ENCODE measurements around the gene ARID5B.

Gene ARID5B

DNA sequence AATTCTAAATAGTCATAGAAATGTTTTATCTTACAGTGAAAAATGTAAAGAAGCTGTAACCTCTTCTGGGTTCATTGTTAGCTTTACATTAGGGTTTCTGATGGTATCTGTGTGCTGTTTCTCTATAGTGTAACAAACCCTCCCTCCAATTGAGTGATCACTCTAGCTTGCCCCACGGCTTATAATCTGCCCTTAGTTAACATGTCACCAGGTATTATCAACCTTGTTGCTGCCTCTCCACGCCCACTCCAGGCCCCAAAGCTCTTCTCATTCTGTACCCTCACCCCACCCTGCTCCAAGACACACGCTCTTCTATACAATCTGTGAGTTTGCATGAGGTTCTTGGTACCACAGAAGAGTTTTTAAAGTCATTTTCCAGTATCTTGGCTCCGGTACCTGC, 139.4 kb downstream of the ARID5B start:
- no peak for DNase-seq (ENCODE audit: extremely low spot score, insufficient read length, low read depth)
- FAIRE-seq = no peak

DNA sequence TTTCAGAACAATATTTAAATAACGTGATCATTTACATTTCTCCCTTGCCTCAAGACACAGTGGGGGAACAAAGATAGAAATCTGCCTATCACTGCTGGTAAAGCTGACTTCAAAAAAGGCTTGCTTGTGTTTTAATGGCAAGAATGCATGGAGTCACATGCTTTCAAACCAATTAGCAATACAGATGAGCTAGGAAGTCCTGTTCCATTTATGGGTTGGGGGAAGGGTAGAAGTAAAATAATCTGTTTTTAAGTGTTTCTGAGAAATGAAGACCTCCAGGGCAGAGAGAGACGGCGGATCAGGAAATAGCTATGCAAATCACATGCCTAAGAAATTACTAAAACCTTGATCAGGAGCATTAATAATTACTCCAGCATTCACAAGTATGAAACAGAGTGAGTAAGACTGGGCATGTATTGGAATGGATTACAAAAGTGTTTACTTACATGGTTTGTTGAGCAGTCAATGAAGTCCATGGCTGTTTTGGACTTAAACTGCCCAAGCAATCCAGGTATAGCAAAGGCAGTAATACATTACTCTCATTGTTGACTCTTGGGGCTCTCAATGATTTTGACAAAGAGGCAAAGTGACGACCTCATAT, 142.0 kb downstream of the ARID5B start:
- FAIRE-seq = peak; percentile 33
- no peak for DNase-seq (ENCODE audit: extremely low spot score, insufficient read length, low read depth)

DNA sequence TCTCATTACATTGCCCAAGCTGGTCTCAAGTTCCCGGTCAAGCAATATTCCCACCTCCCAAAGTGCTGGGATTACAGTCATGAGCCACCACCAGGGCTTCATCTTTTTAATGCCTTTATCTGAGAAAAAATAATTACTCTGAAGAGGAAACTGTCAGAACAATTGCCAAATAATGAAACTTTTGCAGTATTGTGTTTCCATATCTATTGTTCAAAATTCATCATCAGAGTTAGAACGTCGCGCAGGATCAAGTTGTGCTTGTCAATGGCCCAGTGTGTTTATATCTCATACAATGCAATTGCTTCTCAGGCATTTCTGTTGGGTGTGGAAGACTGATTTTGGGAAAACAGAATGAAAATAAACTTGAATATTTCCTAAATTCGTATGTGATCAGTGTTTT, 143.1 kb downstream of the ARID5B start:
- no peak for FAIRE-seq
- no peak for DNase-seq (ENCODE audit: extremely low spot score, insufficient read length, low read depth)

DNA sequence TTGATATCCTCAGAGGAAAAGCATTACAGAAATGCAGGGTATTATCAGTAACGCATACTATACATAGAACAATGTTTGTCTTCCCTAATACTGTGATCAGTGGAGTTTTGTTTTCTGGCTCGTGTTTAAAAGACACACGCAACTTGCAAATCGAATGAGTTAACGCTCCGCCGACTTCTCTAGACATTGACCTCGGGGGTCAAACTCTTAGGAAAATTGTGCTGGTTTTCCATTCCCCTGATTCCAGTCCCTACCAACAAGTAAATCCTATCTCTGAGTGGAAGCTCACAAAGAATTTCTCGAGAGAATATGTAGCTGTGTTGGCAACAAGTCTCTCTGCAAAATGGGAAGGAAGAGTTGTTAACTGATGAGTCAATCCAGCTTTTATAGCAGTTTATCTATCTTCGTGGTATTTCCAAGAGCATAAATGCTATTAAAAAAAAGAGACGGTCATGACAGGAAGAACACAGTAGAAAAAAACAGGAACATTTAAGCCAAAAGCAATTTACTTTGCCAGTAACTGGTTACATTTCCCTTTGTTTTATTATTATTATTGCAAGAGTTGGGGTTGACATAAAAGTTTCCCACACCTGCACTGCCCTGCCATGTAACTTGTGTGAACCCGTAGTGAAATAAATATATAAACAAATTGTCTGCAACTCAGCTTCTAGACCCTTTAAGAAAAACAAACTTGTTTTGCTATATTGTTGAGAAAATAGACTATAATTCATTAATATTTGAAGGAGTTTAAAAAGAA, 144.4 kb downstream of the ARID5B start:
- DNase-seq (ENCODE audit: extremely low spot score, insufficient read length, low read depth) (no peak), FAIRE-seq (no peak)

DNA sequence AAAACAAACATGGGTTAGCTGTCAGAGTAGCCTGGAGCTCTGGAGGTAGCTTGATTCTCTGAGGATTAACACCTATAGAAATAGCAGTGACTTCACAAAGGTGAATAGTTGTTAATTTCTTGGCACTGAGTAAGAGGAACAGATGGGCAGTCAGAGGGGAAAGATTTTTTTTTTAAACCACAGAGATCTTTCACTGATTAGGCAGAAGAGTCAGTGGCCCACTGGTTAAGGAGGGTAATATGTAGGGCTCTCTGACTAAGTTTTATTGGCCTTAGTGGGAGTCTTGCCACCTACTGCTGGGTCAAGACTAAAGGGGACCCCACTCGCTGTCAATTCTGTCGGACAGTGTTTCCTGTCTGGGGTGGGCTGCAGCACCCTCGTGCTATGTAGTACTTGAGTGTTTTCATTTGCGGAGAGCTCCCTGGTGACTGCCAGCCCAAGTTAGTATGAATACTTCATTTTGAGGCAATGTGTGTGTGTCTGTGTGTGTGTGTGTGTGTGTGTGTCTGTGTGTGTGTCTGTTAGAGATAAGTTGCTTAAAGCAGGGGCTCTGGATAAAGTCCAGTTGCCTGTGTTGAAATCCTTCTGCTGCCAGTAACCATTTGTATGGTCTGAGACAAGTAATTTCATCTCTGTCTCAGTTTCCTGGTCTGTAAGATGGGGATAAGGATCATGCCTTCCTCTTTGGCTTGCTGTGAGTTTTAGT, 145.2 kb downstream of the ARID5B start:
- no peak for DNase-seq (ENCODE audit: extremely low spot score, insufficient read length, low read depth)
- FAIRE-seq = peak; percentile 85

DNA sequence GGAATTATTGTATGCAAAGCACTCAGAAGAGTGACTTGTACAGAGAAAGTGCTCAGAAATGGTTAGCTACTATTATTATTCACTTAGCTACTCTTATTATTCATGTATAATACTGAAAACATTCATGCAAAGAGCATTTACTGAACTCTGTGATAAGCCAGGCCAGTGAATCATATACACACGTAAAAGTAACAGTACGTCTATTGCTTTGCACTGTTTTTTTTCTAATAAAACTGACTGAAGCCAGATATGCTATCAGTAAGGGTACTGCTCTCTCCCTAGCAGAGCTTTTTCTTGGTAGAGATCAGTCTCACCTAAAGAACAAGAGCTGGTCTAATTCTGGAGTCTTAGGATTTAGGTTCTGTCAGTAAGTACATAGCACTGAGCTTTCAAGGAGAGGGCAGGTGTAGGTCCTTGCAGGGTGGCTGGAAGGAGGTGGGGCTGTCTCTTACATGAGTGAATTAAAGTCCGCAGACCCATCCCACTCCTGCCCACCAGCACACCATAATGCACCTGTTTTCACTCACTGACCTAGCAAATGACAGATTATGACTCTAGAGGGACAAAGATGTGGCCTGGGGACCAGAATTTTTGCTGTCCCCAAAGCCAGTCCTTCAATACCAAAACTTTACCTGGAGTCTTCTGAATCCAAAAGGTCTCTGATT, 145.9 kb downstream of the ARID5B start:
- DNase-seq (ENCODE audit: extremely low spot score, insufficient read length, low read depth) = no peak
- peak; percentile 29 for FAIRE-seq

DNA sequence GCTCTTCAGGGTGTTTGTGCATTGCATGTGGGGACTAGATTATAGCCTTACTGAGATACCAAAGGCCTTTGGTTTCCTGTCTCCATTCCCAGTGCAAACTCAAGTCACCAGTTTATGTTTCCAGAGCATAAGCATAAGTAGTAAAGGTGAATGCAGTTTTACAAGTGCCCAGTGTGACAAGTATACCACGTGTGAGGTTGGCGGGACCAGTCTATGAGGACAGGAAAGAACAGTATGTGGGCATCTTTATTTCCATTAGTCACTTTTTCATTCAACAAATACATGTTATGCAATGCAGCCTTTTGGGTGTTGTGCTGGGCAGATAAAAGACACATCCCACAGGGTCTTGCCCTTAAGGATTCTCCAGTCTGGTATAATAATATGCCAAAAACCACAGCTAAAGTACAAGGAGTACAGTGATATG, 146.5 kb downstream of the ARID5B start:
- FAIRE-seq = peak; percentile 56
- no peak for DNase-seq (ENCODE audit: extremely low spot score, insufficient read length, low read depth)

DNA sequence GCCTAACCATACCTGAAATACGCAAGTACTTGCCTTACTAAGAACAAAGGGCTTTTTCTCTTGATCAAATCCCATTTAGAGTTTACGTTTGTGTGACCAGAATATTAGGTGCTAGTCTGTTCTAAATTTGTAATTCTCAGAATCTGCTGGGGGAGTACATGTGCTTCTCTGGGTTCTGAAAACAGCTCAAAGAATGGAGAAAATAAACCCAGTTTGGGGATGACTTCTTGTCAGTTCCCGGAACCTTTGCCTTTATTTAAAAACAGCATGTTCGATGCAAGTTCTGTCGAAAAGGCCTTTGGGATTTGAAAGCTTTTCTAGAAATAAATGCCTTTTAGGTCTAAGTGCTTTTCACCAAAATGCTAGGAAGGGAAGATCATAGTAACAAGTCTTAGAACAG, 147.0 kb downstream of the ARID5B start:
- no peak for FAIRE-seq

DNA sequence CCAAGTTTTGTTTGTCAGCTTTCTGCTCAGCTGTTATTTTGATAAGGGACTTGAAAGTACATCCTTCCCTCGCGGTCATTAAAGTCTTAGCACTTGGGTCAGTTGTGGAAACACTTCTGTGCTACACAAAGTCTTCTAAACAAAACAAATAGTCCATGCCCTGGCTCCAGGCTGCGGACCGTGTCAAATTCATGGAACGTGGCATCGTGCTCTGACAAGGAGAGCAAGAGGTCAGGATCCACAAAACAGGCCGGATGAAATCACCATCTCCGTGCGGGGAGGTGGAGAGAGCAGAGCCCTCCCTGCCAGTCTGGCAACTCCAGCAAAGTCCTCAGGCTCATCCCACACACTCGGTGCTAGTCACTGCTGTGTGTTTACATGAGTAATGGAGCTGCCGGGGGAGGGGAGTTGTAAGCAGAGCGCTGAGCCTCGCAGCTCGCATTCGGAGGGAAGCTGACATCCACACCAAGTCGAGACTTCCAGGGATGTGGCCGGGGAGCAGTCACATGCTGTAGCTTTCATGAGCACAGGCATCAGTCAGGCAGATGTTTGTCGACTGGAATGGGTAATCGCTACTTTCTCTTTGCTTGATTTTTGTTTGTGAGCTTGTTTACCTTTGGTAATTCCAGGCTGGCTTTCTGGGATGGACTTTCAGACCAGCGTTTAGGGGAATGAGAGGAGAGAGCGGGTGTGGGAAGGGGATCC, 147.6 kb downstream of the ARID5B start:
- no peak for DNase-seq (ENCODE audit: extremely low spot score, insufficient read length, low read depth)
- peak; percentile 65 for FAIRE-seq

More for the DNA sequence above, 147.0 kb downstream of the ARID5B start:
- no peak for DNase-seq (ENCODE audit: extremely low spot score, insufficient read length, low read depth)

DNA sequence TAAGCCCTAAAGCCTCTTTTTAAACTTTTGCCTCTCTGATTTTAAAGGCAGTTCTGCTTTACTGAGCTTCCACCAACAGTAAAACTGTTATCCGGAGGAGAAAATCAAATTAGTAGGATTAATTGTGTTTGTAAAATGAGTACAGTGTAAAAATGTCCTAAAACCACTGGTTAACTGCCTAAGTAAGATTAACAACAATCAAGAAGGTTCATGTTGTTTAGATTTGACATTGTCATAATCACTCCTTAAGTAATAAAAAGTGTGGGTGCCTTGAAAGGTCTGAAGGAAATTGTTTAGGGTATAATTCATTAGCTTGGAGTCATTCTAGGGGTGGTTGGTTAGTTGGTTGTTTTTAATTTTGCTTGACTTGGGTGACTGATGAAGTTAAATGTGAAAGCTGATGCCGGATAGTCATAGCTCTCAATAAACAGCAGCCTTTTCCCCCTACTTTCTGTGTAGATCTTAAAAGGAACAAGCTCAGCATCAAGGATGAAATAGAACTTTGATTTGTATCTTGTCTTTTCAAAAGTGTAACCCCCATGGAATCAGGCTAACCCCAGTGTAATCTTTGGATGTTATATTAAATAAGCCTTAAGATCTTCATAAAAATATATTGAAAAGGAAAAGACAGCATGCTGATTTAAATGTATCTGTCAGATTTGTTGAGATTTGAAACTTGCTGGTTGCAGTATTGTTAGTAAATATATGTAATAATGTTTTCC, 148.3 kb downstream of the ARID5B start:
- FAIRE-seq = peak; percentile 5
- DNase-seq (ENCODE audit: extremely low spot score, insufficient read length, low read depth) = no peak

DNA sequence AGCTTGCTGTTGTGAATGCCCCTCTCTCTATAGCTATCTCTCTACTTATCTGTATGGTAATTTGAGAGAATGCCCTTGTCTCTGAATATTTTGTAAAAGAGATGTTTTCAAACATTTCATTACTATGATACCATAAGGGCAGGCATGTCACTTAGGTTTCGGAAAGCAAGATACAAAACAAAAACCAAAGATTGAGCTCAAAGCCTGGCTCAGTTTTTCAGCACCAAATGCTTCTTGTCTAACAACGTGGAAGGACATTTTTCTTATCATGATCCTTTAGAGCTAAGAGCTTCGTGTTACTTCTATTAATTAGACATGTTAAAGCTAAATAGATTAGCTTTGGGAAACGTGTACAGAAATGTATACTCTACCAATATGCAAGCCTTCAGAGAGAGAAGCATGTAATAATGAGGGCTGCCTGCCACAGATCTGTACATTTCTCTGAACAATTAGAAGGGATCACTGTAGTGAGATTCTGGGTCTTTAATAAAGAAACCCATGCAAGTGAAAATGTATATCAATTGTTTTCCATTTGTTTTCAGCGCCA, 148.9 kb downstream of the ARID5B start:
- no peak for FAIRE-seq
- no peak for DNase-seq (ENCODE audit: extremely low spot score, insufficient read length, low read depth)

DNA sequence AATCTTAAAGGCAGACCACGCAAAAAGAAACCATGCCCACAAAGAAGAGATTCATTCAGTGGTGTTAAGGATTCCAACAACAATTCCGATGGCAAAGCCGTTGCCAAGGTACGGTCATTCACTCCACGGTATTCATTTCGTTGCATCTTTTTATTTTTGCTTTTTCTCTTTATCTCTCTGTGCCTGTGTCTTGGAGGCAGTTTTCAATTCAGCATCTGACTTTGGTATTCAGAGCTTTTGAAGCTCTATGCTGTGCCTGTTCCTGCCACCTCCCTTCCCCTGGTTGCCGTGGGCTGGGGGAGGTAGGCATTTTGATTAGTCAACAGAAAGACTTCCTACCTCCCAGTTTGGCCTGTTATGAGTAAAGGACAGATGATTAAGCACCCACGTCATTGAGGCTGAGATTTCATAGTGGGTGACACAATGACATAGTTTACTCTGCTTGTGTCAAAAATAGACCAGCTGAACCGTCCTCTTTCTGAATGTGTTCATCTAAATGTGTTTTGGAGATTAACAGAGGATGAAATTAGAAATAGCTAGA, 149.5 kb downstream of the ARID5B start:
- DNase-seq (ENCODE audit: extremely low spot score, insufficient read length, low read depth) (no peak), FAIRE-seq (peak; percentile 70)

DNA sequence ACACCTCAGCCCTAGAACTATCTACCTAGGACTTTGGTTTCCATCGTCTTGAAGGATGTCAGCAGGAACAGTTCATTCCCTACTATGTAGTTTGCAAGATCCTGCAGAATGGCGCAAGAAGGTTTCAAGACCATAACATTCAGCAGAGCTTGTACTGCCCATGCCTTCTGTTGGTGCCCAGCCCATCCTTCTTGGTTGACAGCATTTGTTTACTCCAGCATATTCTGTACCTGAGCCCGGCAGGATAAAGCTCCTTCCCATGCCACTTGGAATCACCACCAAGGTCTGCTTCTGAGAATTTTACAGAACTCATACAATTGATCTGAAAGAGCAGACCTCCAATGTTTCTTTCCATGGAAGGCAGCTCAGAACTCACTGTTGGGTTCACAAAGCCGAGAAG, 150.8 kb downstream of the ARID5B start:
- DNase-seq (ENCODE audit: extremely low spot score, insufficient read length, low read depth) (no peak), FAIRE-seq (no peak)

DNA sequence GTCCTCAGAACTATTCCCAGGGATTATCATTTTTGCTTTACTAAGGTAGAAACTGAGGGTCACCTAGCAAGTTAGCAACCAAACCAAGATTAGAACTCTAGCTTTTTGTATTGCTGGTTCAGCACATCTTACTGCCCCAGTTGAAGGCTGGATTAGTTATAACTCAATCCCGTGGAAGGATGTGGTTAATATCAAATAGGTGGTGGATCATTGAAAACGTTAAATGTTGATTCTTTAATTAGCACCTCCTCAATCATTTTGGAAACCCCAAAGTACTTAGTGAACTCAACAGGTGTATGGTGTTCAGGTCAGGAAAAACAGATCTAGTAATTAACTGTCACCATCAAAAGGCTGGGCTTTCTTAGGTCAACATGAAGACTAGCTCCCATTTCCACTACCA, 152.4 kb downstream of the ARID5B start:
- peak; percentile 24 for FAIRE-seq

DNA sequence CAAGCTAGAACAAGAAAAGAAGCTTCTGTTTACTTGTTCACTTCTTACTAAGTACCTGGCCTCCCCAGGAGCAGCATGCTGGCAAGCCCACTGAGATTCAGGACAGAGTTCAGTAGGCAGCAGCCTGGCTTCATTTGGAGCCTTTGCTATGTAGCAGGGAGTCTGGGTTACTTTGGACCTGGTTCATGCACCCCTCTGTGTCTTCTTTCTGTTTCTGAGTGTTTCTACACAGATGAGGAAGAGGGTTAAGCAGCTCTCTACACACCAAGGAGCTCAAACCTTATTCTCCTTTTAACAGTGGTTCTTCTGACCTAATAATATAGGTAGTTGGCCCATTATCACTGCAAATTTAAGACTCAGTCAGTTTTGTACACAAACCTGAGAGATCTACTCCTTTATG, 152.9 kb downstream of the ARID5B start:
- FAIRE-seq = no peak
- no peak for DNase-seq (ENCODE audit: extremely low spot score, insufficient read length, low read depth)

More for the DNA sequence above, 152.4 kb downstream of the ARID5B start:
- DNase-seq (ENCODE audit: extremely low spot score, insufficient read length, low read depth) = no peak

DNA sequence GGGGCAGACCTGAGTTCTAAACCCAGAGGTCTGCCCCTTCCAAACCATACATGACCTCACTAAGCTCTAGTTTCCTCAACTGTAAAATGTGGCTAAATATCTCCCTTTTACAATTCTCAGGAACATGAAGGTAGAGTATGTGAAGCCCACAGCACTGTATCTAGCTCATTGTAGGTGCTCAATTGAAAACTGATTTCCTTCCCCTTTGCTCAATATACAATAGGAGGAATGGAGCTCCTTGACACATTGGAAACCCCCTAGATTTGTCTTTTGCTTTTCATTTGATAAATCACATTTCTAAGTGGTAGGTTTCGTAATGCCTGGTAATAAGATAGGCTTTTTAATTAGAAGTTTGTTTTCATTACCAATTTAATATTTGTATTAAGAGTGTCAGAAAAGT, 153.3 kb downstream of the ARID5B start:
- no peak for DNase-seq (ENCODE audit: extremely low spot score, insufficient read length, low read depth)
- FAIRE-seq = peak; percentile 38

DNA sequence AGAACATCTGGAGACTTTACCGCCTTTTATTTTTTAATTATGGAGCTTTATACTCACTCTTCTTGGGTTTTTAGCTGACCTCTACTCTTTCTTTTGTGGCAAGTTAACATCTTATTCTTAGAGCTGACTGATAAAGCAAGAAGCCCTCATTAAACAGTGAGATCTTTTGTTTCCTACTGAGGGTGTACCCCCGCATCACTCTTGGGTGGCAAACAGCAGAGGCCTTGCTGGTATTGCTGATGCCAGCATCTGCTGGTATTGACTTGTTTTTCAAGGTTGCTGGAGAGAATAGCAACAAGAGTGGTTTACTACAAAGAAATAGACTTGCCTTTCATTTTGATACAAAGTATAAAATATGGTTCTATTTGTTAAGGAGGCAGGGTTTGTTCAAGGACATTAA, 154.7 kb downstream of the ARID5B start:
- FAIRE-seq (no peak), DNase-seq (ENCODE audit: extremely low spot score, insufficient read length, low read depth) (no peak)

DNA sequence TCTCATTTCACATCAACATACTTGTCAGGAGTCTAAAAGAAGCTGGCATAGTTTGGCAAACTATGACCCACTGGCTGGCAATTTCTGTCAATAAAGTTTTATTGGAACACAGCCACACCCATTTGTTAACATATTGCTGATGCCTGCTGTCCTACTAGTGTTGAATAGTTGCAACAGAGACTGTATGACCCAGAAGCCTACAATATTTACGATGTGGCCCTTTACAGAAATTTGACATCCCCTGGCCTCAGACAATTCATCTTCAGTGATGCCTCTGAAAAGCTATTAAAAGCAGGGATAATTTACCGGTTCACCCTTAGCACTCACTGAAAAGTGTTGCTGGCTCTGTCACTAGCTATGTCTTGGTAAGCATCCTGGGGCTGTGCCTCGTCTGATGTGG, 155.2 kb downstream of the ARID5B start:
- DNase-seq (ENCODE audit: extremely low spot score, insufficient read length, low read depth) (no peak), FAIRE-seq (no peak)

DNA sequence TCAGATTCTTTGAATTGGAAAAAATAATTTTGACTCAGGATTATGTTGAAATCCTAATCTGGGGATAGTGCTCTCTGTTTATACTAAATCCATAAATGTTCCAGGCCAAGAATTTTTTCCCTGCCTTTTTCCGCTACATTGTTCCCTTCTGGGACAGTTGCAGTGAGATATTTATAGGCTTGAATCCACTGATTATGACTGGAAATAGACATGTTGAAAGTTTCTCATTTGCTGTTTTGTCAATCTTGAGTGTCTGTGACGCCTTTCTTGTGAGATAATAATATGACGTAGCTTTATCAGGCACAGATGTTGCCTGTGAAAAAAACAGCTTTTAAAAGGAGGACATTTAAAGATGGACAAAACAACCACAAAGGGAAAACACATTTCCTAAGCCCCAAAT, 155.9 kb downstream of the ARID5B start:
- no peak for DNase-seq (ENCODE audit: extremely low spot score, insufficient read length, low read depth)
- FAIRE-seq = no peak
